GM06990 (cell line): ENCODE data around the gene KIF25.

Experiments
- DNase-seq: peaks from one replicate; pipeline ENCODE4 v3.0.0-alpha.2; 2011; ENCODE audit not compliant: insufficient read length; ENCODE audit errors: extremely low read depth
- H3K27me3 ChIP-seq: replicated peaks from 2 replicates; pipeline ENCODE4 v1.6.0; 2011; ENCODE audit warnings: low read length; ENCODE audit not compliant: control insufficient read depth, insufficient read depth
- H3K36me3 ChIP-seq: 2 replicates; pipeline ENCODE4 v1.5.1; 2011; ENCODE audit warnings: low read length; ENCODE audit not compliant: control insufficient read depth, insufficient read depth
- H3K4me3 ChIP-seq: replicated peaks from 2 replicates; pipeline ENCODE4 v1.5.1; 2011; ENCODE audit warnings: low read depth, mild to moderate bottlenecking, control low read depth, low read length
- CTCF ChIP-seq: IDR thresholded peaks from 2 replicates; pipeline ENCODE4 v1.5.1; 2011; ENCODE audit warnings: low read length, control low read depth, mild to moderate bottlenecking, inconsistent platforms; ENCODE audit not compliant: insufficient read depth, poor library complexity, severe bottlenecking

KIF25 gene

GRCh38 chr6:167952512-167952859, 45.0 kb upstream of the KIF25 start:
- no peak for DNase-seq
- Histone ChIP-seq H3K36me3 (peaks cover 7% of the 10 kb centered on the region), H3K4me3 (no peak overlapping the region), H3K27me3 (no peaks in the 10 kb centered on the region)
- TF ChIP-seq CTCF: no peak

GRCh38 chr6:167953551-167953950, 43.9 kb upstream of the KIF25 start:
- no peaks in the 10 kb centered on the region for H3K27me3 ChIP-seq
- no peak overlapping the region for H3K4me3 ChIP-seq
- no peak for TF ChIP-seq CTCF
- peaks cover 7% of the 10 kb centered on the region for H3K36me3 ChIP-seq
- no peak for DNase-seq

- no peak for TF ChIP-seq CTCF
- Histone ChIP-seq H3K27me3 (no peaks in the 10 kb centered on the region), H3K36me3 (peaks cover 7% of the 10 kb centered on the region), H3K4me3 (no peak overlapping the region)
- no peak for DNase-seq
Measured at GRCh38 chr6:167954151-167954550, 43.3 kb upstream of the KIF25 start.

GRCh38 chr6:167956491-167956890, 41.0 kb upstream of the KIF25 start:
- no peak for DNase-seq
- TF ChIP-seq CTCF: no peak
- Histone ChIP-seq H3K4me3 (no peak overlapping the region), H3K27me3 (no peaks in the 10 kb centered on the region), H3K36me3 (peaks cover 4% of the 10 kb centered on the region)

- DNase-seq: no peak
- Histone ChIP-seq H3K4me3 (no peak overlapping the region), H3K36me3 (no peaks in the 10 kb centered on the region; the same call in none of the 2 replicates), H3K27me3 (no peaks in the 10 kb centered on the region)
- no peak for TF ChIP-seq CTCF
Measured at GRCh38 chr6:167956983-167957492, 40.4 kb upstream of the KIF25 start.

- H3K36me3 ChIP-seq: no peaks in the 10 kb centered on the region; the same call in 1 of the 2 replicates
- no peak for TF ChIP-seq CTCF
- H3K4me3 ChIP-seq: no peak overlapping the region
- H3K27me3 ChIP-seq: no peaks in the 10 kb centered on the region
- DNase-seq: no peak
Measured at GRCh38 chr6:167957626-167958025, 39.8 kb upstream of the KIF25 start.
